CD4-positive, alpha-beta memory T cell (primary cell): ENCODE data around the gene CCNC. TPM values are rescaled to one million over a fixed set of nuclear protein-coding genes. Genes with fewer than 3 reads are reported as not detected.

ENCODE experiments used
- CTCF ChIA-PET: fragments of 350-600 bp; sonication (Branson Sonifier 250); formaldehyde crosslinking; loops from one replicate; lab custom pipeline; 2021; ENCODE audit warnings: inconsistent platforms; ENCODE audit not compliant: partially characterized antibody; lab: Charles Lee
- POLR2A ChIA-PET: fragments of 350-600 bp; sonication (Branson Sonifier 250); formaldehyde crosslinking; loops from one replicate; lab custom pipeline; 2021; ENCODE audit not compliant: partially characterized antibody; lab: Charles Lee
- DNase-seq, 5 donors: peaks; one replicate each; pipeline versions ENCODE4 v3.0.0 to v3.0.0-alpha.2; 2020 to 2022; ENCODE audit warnings: mixed read lengths in 1 of 5
- H3K27ac ChIP-seq: one replicate; pipeline ENCODE4 v1.7.0; 2013; ENCODE audit warnings: low read depth, low read length
- H3K27me3 ChIP-seq: 2 replicates; pipeline ENCODE4 v1.7.0; 2013; ENCODE audit warnings: mild to moderate bottlenecking, low read length, moderate library complexity; ENCODE audit not compliant: insufficient read depth
- H3K36me3 ChIP-seq: 2 replicates; pipeline ENCODE4 v1.7.0; 2013; ENCODE audit warnings: mild to moderate bottlenecking, low read length, moderate library complexity; ENCODE audit not compliant: insufficient read depth
- H3K4me1 ChIP-seq: 2 replicates; pipeline ENCODE4 v1.7.0; 2013; ENCODE audit warnings: mild to moderate bottlenecking, low read length, moderate library complexity; ENCODE audit not compliant: insufficient read depth
- H3K4me3 ChIP-seq, 2 donors: one replicate each; pipeline ENCODE4 v1.7.0; 2013; ENCODE audit warnings: low read length in 2 of 2, mild to moderate bottlenecking in 1 of 2
- H3K9me3 ChIP-seq, 2 donors: one replicate each; pipeline ENCODE4 v1.7.0; 2013; ENCODE audit warnings: low read length in 2 of 2, control low read depth in 1 of 2; ENCODE audit not compliant: control insufficient read depth in 1 of 2
- H3K27ac Mint-ChIP-seq, 7 donors: one replicate each; pipeline ENCODE4 v1.8.0; 2020 to 2021; ENCODE audit warnings: mixed read lengths in 7 of 7, mild to moderate bottlenecking in 6 of 7, inconsistent platforms in 3 of 7, moderate library complexity in 3 of 7
- H3K27me3 Mint-ChIP-seq, 2 donors: one replicate each; pipeline ENCODE4 v1.8.0; 2020 to 2021; ENCODE audit warnings: mixed read lengths in 2 of 2
- H3K36me3 Mint-ChIP-seq, 2 donors: one replicate each; pipeline ENCODE4 v1.8.0; 2020 to 2021; ENCODE audit warnings: mixed read lengths in 2 of 2, inconsistent platforms in 1 of 2, mild to moderate bottlenecking in 1 of 2
- H3K4me1 Mint-ChIP-seq, 4 donors: one replicate each; pipeline ENCODE4 v1.8.0; 2020 to 2021; ENCODE audit warnings: mixed read lengths in 4 of 4, mild to moderate bottlenecking in 1 of 4
- H3K4me3 Mint-ChIP-seq, 8 donors: one replicate each; pipeline ENCODE4 v1.8.0; 2020 to 2021; ENCODE audit warnings: mixed read lengths in 8 of 8, mild to moderate bottlenecking in 7 of 8, moderate library complexity in 6 of 8, inconsistent platforms in 3 of 8
- H3K9me3 Mint-ChIP-seq, 8 donors: one replicate each; pipeline ENCODE4 v1.8.0; 2020 to 2021; ENCODE audit warnings: mixed read lengths in 8 of 8, mild to moderate bottlenecking in 5 of 8, inconsistent platforms in 3 of 8, moderate library complexity in 1 of 8
- intact Hi-C: fragments of 100-400 bp; cut with micrococcal nuclease; formaldehyde crosslinking; loops from one replicate; pipeline ENCODE4 v1.15.1; 2023
- polyA plus RNA-seq, 2 donors: library from polyadenylated mRNA; unstranded; fragments of 300-500 nt; fragmentation: Illumina TruSeq; gene quantifications; one replicate each; pipeline ENCODE4 v1.2.3, GENCODE V29; 2021
- total RNA-seq, 2 experiments: library from RNA; stranded (reverse); gene quantifications; one replicate each; pipeline ENCODE4 v1.2.3, GENCODE V29; 2021

The CCNC gene
- total and polyA plus RNA-seq, 4 experiments from 2014 or later: 41.3 to 76.6 (median 44.5) TPM

- Mint-ChIP-seq H3K4me3 (peak overlapping the region in 1 of 8 donors; percentile 7), H3K27ac (peak overlapping the region in 2 of 7 donors; percentile 63 to 83), H3K4me1 (peaks cover 17 to 66% (median 41%) of the 10 kb centered on the region in 4 donors), H3K9me3 (peaks cover 0 to 29% (median 9%) of the 10 kb centered on the region in 8 donors), H3K36me3 (peaks cover 0 to 2% of the 10 kb centered on the region in 2 donors), H3K27me3 (peaks cover 73 to 81% of the 10 kb centered on the region in 2 donors)
- H3K4me1 ChIP-seq: peaks cover 53% of the 10 kb centered on the region
- ChIA-PET CTCF (interaction anchor here (1.7 to 3.8 kb wide), 2 partner anchors 17 to 19 kb away, joined by 3 to 17 read pairs; no protein-coding TSS in a partner anchor), POLR2A (interaction anchor here (1.8 to 2.4 kb wide), 2 partner anchors 19 to 39 kb away, joined by 4 to 6 read pairs; partner anchors contain the start of gene CCNC)
- H3K4me3 ChIP-seq: no peak overlapping the region
- no peaks in the 10 kb centered on the region for H3K36me3 ChIP-seq
- H3K27ac ChIP-seq: no peak overlapping the region
- no peaks in the 10 kb centered on the region for H3K9me3 ChIP-seq
- intact Hi-C loops: no loop called here
- no peak for DNase-seq
- peaks cover 95% of the 10 kb centered on the region for H3K27me3 ChIP-seq
Measured at GRCh38 chr6:99607416-99608036, 39.1 kb upstream of the CCNC start.

DNA sequence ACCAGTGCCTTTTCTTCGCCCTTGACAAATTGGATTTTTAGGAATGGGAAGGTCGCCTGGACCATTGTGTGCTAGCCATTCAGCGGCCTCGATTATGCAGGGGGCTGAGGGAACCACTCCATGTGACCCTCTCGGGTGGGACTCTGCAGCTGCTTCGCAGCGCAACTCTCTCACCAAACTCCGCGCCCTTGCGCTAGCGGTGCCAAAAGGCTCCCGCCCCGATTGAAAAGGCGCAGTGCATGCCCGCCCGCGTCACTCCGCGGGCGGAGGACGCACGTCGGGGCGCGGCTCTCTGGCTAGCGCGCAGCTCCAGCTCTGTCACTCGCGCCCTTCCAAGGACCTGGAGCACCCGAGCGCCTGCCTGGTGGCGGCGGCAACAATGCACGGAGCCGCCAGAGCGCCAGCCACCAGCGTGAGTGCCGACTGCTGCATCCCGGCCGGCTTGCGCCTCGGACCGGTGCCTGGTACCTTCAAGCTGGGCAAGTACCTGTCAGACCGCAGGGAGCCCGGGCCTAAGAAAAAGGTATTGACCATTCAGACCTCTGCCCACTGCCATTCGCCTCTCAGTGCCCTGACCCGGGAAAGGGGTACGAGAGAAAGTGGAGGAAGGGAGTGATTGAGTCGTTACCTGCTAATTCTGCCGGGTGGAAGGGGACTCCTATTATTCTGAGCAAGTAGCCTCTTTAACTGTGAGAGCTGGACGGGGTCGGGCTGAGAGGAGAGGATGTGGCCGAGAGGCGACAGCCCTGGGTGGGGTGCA is 38.4 kb upstream of the CCNC start, which contains the start of gene PRDM13:
PRDM13 (plus strand) TSS at position 178 of the 760 bp plus-strand sequence; CDS start at position 380, 202 bp downstream.
- Mint-ChIP-seq H3K4me3 (peak within 1 kb of the TSS in 6 of 8 donors; percentile 1 to 54 (median 34)), H3K27me3 (peaks cover 75 to 79% of the 10 kb centered on the region in 2 donors), H3K27ac (peak within 1 kb of the TSS in 4 of 7 donors; percentile 55 to 83 (median 70)), H3K9me3 (peaks cover 0 to 27% (median 9%) of the 10 kb centered on the region in 8 donors), H3K4me1 (peaks cover 17 to 70% (median 44%) of the 10 kb centered on the region in 4 donors), H3K36me3 (peaks cover 0 to 2% of the 10 kb centered on the region in 2 donors)
- DNase-seq: no peak
- ChIA-PET POLR2A (interaction anchor here (1.8 to 2.4 kb wide), 2 partner anchors 18 to 38 kb away, joined by 4 to 6 read pairs; partner anchors contain the start of gene CCNC), CTCF (no interaction called here)
- Histone ChIP-seq H3K27ac (no peak within 1 kb of the TSS), H3K4me3 (no peak within 1 kb of the TSS), H3K9me3 (no peaks in the 10 kb centered on the region), H3K27me3 (peaks cover 97% of the 10 kb centered on the region), H3K4me1 (peaks cover 56% of the 10 kb centered on the region), H3K36me3 (no peaks in the 10 kb centered on the region)
- intact Hi-C loops: no loop called here

DNA sequence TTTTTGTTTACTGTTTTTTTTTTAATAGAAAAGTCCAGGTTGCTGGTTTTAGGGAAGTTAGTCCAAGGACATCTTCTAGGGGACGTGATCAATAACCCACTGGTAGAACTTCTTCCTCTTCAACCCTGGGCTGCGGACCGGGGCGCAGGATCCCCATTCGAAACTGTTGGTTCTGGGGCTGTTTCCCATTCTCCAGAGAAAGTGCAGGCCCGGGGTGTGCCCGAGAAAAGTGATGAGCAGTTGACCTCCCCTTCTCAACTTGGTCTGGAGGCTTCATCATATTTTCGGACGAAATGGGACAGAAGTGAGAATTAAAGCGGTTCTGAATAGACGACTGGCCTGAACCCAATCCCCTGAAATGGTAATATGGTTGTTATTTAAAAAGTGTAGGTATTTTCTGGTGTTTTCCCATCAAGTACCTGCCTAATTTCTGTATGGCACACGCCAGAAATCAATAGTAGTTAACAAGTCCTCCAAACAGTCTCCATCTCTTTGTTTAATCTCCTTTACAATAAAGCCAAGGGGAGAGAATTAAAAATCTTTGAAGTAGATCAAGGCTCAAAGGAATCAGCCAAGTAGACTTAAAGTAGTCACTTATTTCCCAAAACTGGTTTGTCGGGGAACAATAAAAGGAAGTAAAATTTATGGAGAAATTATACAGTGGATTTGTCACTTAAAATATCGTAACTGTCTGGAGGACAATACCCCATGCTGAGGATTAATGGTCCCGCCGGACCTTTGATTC is 37.6 kb upstream of the CCNC start:
- H3K4me3 ChIP-seq: no peak overlapping the region
- H3K4me1 ChIP-seq: peaks cover 56% of the 10 kb centered on the region
- H3K27me3 ChIP-seq: peaks cover 97% of the 10 kb centered on the region
- intact Hi-C loops: no loop called here
- Mint-ChIP-seq H3K27ac (peak overlapping the region in 4 of 7 donors; percentile 4 to 79 (median 66)), H3K27me3 (peaks cover 72 to 74% of the 10 kb centered on the region in 2 donors), H3K36me3 (peaks cover 0 to 2% of the 10 kb centered on the region in 2 donors), H3K9me3 (peaks cover 0 to 27% (median 9%) of the 10 kb centered on the region in 8 donors), H3K4me1 (peaks cover 16 to 67% (median 44%) of the 10 kb centered on the region in 4 donors), H3K4me3 (peak overlapping the region in 5 of 8 donors; percentile 1 to 54 (median 32))
- POLR2A ChIA-PET: interaction anchor here (1.1 to 1.3 kb wide), 2 partner anchors 11 to 38 kb away, joined by 4 read pairs; partner anchors contain the start of gene CCNC
- H3K36me3 ChIP-seq: no peaks in the 10 kb centered on the region
- CTCF ChIA-PET: interaction anchor here (0.8 to 1.6 kb wide), 3 partner anchors 18 to 38 kb away, joined by 3 to 4 read pairs (median 3); partner anchors contain the start of gene CCNC
- no peak overlapping the region for H3K27ac ChIP-seq
- no peaks in the 10 kb centered on the region for H3K9me3 ChIP-seq
- DNase-seq: no peak

DNA sequence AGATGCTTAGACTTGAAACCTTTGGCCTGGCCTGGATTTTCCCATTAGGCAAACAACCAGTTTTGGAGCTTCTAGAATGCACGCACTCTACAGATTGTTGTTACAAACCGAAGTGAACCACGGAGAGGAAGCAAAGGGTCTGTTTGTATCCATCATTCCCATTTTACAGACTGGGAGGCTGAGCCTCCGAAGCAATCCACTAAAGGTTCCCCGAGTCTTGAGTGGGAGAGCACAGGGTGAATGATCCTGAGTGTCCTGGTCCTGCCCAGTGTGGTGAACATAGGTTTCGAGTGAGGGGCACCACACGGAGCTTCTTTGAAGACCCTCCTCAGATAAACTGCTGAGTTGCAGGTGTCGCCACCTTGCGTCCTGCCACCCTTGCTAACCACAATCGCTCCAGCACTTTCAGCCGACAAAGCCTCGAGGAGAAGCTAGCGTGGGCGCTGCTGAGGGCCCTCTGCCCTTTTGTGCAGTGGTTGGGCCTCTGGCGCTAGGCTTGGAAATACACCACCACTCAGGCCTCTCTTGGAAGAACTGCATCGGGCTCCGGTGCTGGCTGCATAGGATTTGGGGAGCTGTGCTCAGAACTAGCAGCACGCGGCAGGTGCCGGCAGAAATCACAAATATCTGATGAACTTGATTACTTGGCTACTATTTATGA is 36.7 kb upstream of the CCNC start:
- intact Hi-C loops: no loop called here
- H3K27me3 ChIP-seq: peaks cover 89% of the 10 kb centered on the region
- H3K9me3 Mint-ChIP-seq: peaks cover 0 to 27% (median 9%) of the 10 kb centered on the region in 8 donors
- peaks cover 12 to 63% (median 39%) of the 10 kb centered on the region in 4 donors for H3K4me1 Mint-ChIP-seq
- peak overlapping the region in 3 of 7 donors; percentile 46 to 65 (median 65) for H3K27ac Mint-ChIP-seq
- H3K27ac ChIP-seq: no peak overlapping the region
- peaks cover 70 to 71% of the 10 kb centered on the region in 2 donors for H3K27me3 Mint-ChIP-seq
- H3K9me3 ChIP-seq: no peaks in the 10 kb centered on the region
- H3K36me3 ChIP-seq: no peaks in the 10 kb centered on the region
- H3K4me3 ChIP-seq: no peak overlapping the region
- H3K4me3 Mint-ChIP-seq: peak overlapping the region in 3 of 8 donors; percentile 58 to 76 (median 75)
- peaks cover 47% of the 10 kb centered on the region for H3K4me1 ChIP-seq
- DNase-seq: no peak
- CTCF ChIA-PET: interaction anchor here (0.8 to 1.6 kb wide), 3 partner anchors 17 to 37 kb away, joined by 3 to 4 read pairs (median 3); partner anchors contain the start of gene CCNC
- POLR2A ChIA-PET: interaction anchor here (1.1 to 2.0 kb wide), 3 partner anchors 9 to 37 kb away, joined by 4 to 6 read pairs (median 4); partner anchors contain the start of gene CCNC
- H3K36me3 Mint-ChIP-seq: peaks cover 0 to 2% of the 10 kb centered on the region in 2 donors

DNA sequence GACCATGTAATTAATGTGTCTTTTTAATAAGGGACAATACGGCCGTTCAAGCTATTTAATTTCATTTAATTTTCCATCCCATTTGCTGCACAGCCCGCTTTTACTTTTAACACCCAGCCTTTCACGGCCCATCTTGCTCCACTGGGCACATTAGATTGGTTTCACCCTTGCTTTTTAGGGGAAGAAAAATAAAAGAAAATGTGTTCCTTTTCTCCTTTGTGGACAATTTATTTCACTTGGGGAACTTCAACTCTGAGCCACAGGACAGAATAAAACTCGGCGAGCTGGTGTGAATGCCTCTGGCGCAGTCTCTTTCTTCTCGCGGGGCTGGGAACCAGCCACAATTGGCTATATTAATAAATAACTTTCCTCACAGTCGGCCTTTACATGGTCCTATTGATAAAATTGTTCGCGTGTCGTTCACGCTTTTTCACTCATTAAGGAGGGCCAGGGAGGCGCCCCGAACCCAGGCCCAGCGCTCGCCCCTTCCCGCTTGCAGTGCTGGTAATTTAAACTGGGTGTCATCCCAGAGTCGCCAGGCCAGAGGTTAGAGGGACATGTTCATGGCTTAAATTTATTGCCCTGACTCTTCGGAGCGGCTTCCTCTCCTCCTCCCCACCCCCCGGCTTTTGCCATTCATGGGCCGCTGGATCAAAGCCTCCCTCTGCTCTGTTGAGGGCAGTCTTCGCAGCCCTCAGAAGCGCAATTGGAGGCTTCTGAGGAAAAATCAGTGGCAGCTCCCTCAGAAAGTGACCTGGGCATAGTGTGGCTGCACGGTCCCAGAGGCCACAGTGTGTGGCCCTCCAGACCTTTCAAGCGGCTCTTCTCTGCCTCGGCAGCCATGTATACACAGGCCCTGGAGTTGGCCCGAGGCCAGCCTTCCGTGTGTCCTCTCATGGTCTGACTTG is 36.0 kb upstream of the CCNC start:
- no peaks in the 10 kb centered on the region for H3K36me3 Mint-ChIP-seq

More for the DNA sequence above, 36.0 kb upstream of the CCNC start:
- DNase-seq: no peak
- Histone ChIP-seq H3K9me3 (no peaks in the 10 kb centered on the region), H3K36me3 (no peaks in the 10 kb centered on the region), H3K4me3 (peak overlapping the region in 1 of 2 donors; percentile 30), H3K27ac (no peak overlapping the region), H3K27me3 (peaks cover 81% of the 10 kb centered on the region), H3K4me1 (peaks cover 42% of the 10 kb centered on the region)
- Mint-ChIP-seq H3K9me3 (peaks cover 0 to 25% (median 8%) of the 10 kb centered on the region in 8 donors), H3K4me1 (peaks cover 10 to 59% (median 35%) of the 10 kb centered on the region in 4 donors), H3K4me3 (peak overlapping the region; percentile 11 to 76 (median 67)), H3K27ac (peak overlapping the region in 3 of 7 donors; percentile 35 to 70 (median 65)), H3K27me3 (peaks cover 69 to 72% of the 10 kb centered on the region in 2 donors)
- ChIA-PET CTCF (interaction anchor here (1.0 to 1.6 kb wide), 2 partner anchors 16 to 36 kb away, joined by 4 read pairs; partner anchors contain the start of gene CCNC), POLR2A (interaction anchor here (1.1 to 2.0 kb wide), 3 partner anchors 10 to 36 kb away, joined by 4 to 6 read pairs (median 4); partner anchors contain the start of gene CCNC)
- intact Hi-C loops: no loop called here
